Mammary microvascular endothelial cell (primary cell): ENCODE measurements around the gene GSK3A. TPM values are rescaled to one million over a fixed set of nuclear protein-coding genes. Genes with fewer than 3 reads are reported as not detected.

Experiments used
- total RNA-seq: library from RNA; depleted of rRNA; stranded (reverse); fragments of >200 nt; gene quantifications from 2 replicates; pipeline ENCODE4 v1.2.3, GENCODE V29; 2015

Gene GSK3A
- total RNA-seq: 20.9 and 25.7 TPM in 2 replicates

GRCh38 chr19:42242512-42243409 lies at the start of gene GSK3A:
Gene GSK3A (minus strand): TSS chr19:42242602. CDS start chr19:42242465, 137 bp downstream.

GRCh38 chr19:42268704-42269477 lies 26.5 kb upstream of the GSK3A start, which contains the start of gene CIC:
Gene CIC (plus strand): TSS chr19:42269252. CDS start chr19:42271784, 2,532 bp downstream.

GRCh38 chr19:42254850-42255765 lies 12.7 kb upstream of the GSK3A start, which contains the start of gene ERF:
Gene ERF (minus strand): TSS chr19:42255128. CDS start chr19:42254999, 129 bp downstream.

DNA sequence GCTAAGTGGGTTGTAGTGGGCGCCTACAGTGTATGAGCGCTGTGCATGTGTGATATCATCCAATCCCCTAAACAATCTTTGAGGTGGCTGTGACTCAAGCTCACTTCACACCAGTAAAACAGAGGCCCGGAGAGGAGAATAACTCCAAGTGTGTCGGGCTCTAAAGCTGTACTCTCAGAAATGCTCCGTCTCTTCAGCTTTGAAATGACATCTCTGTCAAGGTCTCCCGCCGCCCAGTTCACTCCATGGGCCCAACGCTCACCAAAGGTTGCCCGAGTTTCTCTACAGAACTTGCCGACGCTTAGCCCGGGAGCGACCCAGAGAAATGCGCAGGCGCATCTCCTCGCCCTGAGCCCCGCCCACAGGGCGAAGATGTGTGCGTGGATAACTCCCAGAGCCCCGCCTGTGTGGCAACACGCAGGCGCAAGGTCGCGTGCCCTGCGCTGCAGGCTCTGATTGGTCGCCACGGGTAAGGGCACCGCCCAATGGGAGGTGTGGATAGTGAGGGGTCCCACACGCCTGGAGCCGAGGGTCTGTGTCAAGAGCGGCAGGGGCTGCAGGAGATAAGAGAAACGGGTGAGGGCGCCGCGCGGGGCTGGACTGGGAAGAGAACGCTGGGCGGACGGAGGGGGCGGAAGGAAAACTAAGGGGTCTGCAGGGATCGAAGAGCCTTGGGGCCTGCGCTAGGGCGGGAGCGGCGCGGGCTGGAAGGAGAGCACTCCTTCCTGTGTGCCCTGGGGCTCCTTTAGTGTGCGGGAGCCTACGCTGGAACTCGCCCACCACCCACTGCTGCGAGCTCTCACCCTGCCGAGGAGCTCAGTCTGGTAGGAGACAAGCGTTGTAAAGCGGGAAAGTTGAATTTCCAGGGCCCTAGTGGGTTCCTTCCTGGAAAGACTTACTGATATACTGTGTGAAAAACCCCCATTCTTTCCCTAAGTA lies 22.3 kb downstream of the GSK3A start, which contains the start of gene ZNF526:
Gene ZNF526, plus strand, starts transcription at position 501 of the 939 bp plus-strand sequence. CDS start 4,092 bp downstream, outside the sequence.

DNA sequence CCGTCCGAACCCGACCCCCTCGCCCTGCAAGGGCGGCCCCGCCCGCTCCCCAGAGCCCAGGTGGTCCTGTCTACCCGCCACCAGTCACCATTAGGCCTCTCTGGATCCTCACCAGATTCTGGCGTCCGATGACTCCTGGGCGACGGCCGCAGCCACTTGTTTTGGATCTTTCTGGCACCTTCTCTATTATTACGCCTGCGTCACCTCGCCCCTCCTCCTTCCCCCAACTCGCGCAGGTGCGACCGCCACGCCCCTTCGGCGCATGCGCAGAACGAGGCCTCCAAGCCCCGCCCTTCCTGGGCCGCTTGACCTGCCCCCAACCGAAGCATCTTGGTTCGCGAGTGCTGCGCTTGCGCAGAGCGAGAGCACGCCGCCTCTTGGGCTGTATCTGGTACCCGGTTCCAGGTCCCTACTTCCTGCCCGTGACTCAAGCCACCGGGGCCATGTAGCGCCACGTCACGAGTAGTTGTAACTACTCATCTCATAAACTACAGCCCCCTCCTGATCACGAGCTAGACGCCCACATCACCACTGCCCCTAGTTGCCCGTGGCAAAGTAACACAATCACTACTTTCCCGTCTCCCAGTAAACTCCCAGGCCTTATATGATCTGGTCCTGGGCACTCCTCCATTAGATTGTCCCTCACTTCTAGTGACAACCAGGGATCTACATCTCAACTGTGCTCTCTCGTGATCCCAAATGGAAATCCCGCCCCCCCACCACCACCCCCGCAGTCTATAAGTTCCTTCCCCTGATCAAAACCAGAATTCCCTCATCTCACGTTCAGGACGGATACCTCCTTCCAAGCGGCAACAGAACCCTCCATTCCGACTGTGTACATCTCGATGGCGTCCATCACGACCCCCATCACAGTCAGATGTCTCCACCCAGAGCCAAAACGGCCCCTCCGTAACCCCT lies 24.6 kb downstream of the GSK3A start, which contains the start of gene DEDD2:
Gene DEDD2, minus strand, starts transcription at position 158 of the 918 bp plus-strand sequence. CDS start 670 bp downstream, outside the sequence.

Other genes with a start within 250 kb of the GSK3A start
- gene ATP1A3, start 248.4 kb downstream of the GSK3A start, total RNA-seq: not detected in 2 replicates
- gene GRIK5, start 172.4 kb downstream of the GSK3A start, total RNA-seq: not detected in 2 replicates
- 14.5 and 17.2 TPM in 2 replicates for gene ZNF574, start 166.4 kb downstream of the GSK3A start, total RNA-seq
- 1.00 and 1.9 TPM in 2 replicates for gene POU2F2, start 110.2 kb downstream of the GSK3A start, total RNA-seq
- 24.6 and 31.9 TPM in 2 replicates for gene DEDD2, start 24.9 kb downstream of the GSK3A start, total RNA-seq
- 6.2 and 7.4 TPM in 2 replicates for gene ZNF526, start 22.3 kb downstream of the GSK3A start, total RNA-seq
- 33.5 and 47.5 TPM in 2 replicates for gene ERF, start 12.5 kb upstream of the GSK3A start, total RNA-seq
- gene CIC, start 26.6 kb upstream of the GSK3A start, total RNA-seq: 39.7 and 42.8 TPM in 2 replicates
- 0.27 and 1.0 TPM in 2 replicates for gene PRR19, start 59.5 kb upstream of the GSK3A start, total RNA-seq
- gene PAFAH1B3, start 60.0 kb upstream of the GSK3A start, total RNA-seq: 32.9 and 44.7 TPM in 2 replicates
- gene TMEM145, start 70.7 kb upstream of the GSK3A start, total RNA-seq: 0.27 TPM in 1 of 2 replicates, not detected in the other
- 17.9 and 22.0 TPM in 2 replicates for gene MEGF8, start 83.0 kb upstream of the GSK3A start, total RNA-seq
- gene CNFN, start 147.7 kb upstream of the GSK3A start, total RNA-seq: 1.00 TPM in 1 of 2 replicates, not detected in the other
- gene LIPE, start 184.8 kb upstream of the GSK3A start, total RNA-seq: 16.7 and 25.6 TPM in 2 replicates
- gene CXCL17, start 200.3 kb upstream of the GSK3A start, total RNA-seq: not detected in 2 replicates